ENCODE results near the gene ASTN2.

Gene ASTN2

DNA sequence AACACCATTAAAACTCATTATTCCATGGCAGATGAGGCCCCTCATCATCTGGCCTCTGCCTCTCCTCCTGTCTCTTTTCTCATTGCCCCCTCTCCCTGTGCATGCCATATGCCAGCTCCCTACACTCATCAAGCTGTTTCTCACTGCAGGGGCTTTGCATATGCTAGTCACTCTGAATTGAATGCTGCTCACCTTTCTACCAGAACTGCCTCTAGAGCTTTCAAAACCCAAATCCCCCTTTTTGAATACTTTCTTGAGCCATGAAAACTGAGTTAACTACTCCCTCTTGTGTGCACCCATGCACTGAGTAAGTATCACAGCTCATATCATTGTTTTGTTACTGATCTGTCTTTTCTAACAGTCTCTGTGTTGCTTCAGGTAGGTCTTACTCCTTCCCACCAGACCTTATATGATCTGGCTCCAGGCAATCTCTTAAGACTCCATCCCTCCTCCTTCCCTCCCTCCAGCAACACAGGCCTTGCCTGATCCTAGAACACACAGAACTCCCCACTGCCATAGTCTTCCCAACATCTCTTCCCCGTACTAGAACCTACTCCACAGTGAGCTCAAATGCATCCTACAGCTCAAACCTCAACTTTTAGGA, 60.5 kb downstream of the ASTN2 start:
- TF ChIP-seq, protein P1, sequence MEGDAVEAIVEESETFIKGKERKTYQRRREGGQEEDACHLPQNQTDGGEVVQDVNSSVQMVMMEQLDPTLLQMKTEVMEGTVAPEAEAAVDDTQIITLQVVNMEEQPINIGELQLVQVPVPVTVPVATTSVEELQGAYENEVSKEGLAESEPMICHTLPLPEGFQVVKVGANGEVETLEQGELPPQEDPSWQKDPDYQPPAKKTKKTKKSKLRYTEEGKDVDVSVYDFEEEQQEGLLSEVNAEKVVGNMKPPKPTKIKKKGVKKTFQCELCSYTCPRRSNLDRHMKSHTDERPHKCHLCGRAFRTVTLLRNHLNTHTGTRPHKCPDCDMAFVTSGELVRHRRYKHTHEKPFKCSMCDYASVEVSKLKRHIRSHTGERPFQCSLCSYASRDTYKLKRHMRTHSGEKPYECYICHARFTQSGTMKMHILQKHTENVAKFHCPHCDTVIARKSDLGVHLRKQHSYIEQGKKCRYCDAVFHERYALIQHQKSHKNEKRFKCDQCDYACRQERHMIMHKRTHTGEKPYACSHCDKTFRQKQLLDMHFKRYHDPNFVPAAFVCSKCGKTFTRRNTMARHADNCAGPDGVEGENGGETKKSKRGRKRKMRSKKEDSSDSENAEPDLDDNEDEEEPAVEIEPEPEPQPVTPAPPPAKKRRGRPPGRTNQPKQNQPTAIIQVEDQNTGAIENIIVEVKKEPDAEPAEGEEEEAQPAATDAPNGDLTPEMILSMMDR (IDR thresholded peaks at IDR 0.05; ENCODE audit: low read depth, low read length, missing control alignments), result no peak
- no peak for DNase-seq (ENCODE audit: extremely low read depth, low read depth)
- H3K4me3 ChIP-seq (replicated peaks; ENCODE audit: low read depth, low read length), result no peak overlapping the region

DNA sequence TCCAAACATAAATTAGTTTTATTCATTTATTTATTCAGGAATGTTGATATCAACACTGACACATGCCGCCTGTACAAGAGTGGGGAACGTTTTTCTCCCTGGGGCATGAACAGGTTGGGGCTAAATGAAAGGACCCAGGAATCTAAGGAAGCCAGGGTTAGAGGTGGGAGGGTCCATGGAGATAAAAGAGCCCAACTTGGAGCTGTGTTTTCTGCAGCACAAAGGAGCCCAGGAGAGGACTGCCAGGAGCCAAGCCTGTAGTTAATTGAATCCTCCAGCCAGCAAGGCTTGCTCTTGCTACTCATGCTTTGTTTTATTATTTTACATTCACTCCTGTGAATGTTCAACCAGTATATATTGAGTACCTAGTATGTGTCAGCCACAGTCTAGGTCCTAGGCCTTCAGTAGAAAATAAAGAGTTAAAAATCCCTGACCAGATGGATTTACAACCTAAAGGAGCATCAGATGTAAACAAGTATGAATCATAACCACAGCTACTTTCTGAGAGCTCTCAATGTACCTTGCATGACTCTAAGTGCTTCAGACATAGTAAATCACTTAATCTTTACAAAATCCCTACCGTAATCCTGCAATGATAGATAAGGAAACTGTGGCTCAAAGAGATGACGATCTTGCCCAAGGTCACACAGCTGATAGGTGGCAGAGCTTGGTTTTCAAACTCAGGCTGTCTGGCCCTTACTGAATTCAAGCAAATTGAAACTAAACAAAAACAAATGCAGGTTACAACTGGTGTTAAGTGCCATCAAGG, 69.8 kb downstream of the ASTN2 start:
- no peak overlapping the region for H3K4me3 ChIP-seq (replicated peaks; ENCODE audit: low read depth, low read length)
- DNase-seq (ENCODE audit: extremely low read depth, low read depth), result no peak
- TF ChIP-seq, protein P1 (IDR thresholded peaks at IDR 0.05; ENCODE audit: low read depth, low read length, missing control alignments), result no peak

GRCh38 chr9:117343427-117343826, 71.4 kb downstream of the ASTN2 start:
- TF ChIP-seq, protein P1 (IDR thresholded peaks at IDR 0.05; ENCODE audit: low read depth, low read length, missing control alignments), result no peak
- H3K4me3 ChIP-seq (replicated peaks; ENCODE audit: low read depth, low read length), result no peak overlapping the region
- DNase-seq (ENCODE audit: extremely low read depth, low read depth), result no peak

DNA sequence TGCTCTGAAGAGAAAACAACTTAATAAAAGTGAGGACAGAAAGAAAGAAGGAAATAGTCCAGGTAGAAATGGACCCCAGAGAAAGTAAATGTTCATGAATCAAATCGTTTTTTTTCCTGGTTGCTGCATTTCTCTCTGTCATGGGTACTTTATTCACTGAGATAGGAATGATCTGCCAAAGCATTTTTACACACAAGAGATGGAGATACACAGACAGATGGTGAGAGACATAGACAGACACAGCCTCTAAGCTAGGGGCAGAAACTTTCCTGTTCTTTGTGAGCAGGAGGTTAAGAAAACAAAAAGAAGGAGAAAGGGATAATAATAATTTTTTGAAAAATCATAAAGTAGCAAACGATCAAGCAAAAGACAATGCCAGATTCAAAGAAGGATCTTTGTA, 73.7 kb downstream of the ASTN2 start:
- no peak for DNase-seq (ENCODE audit: extremely low read depth, low read depth)
- no peak overlapping the region for H3K4me3 ChIP-seq (replicated peaks; ENCODE audit: low read depth, low read length)
- TF ChIP-seq, protein P1 (IDR thresholded peaks at IDR 0.05; ENCODE audit: low read depth, low read length, missing control alignments), result no peak

DNA sequence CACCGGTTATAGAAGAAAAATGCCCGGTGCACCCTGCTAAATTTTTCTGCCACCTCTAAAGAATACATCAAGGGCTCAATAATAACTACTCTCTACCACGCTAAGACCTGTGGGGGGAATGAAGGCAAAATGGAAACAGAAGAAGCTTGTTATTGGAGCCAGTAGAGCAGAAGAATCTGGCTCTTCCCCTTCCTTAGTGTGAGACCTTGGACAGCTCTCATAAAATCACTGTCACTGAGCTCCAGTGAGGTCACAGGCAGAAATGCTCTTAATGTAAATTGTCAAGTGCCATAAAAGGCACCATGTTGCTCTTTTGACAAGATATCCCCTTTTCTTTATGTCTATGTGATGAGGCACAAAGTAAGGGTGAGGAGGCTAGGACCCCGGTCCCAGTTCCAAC, 74.4 kb downstream of the ASTN2 start:
- DNase-seq (ENCODE audit: extremely low read depth, low read depth), result no peak
- H3K4me3 ChIP-seq (replicated peaks; ENCODE audit: low read depth, low read length), result no peak overlapping the region
- TF ChIP-seq, protein P1 (IDR thresholded peaks at IDR 0.05; ENCODE audit: low read depth, low read length, missing control alignments), result no peak

DNA sequence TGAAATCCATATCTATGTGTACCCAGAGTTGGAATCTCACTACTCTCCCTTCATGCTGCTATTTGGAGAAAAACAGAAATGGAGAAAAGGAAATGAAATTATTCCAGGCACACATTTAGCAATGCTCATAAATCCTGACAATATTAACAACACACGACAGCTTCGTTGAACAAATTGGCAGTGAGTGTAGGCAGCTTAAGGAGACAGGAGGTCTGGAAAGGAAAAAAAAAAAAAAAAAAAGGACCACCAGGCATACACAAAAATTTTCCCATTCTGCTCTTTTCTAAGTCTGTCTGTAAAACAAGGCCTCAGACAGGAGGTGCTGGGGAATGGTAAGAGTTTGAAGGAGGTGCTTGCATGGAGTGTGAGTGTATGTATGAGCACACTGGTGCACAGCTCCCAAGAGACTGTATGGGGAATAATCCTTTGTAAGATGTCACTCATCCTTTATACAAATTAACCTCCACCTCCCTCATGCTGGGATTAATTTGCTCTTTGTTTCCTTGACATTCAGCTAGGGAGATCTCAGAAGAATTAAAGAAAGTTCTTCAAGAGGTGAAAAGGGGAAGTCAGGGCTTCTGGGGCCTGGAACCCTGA, 78.9 kb downstream of the ASTN2 start:
- H3K4me3 ChIP-seq (replicated peaks; ENCODE audit: low read depth, low read length), result no peak overlapping the region
- no peak for DNase-seq (ENCODE audit: extremely low read depth, low read depth)
- TF ChIP-seq, protein P1 (IDR thresholded peaks at IDR 0.05; ENCODE audit: low read depth, low read length, missing control alignments), result no peak

Data from HFF-Myc (cell line).